ENCODE data around the gene RXRA.

RXRA gene

DNA sequence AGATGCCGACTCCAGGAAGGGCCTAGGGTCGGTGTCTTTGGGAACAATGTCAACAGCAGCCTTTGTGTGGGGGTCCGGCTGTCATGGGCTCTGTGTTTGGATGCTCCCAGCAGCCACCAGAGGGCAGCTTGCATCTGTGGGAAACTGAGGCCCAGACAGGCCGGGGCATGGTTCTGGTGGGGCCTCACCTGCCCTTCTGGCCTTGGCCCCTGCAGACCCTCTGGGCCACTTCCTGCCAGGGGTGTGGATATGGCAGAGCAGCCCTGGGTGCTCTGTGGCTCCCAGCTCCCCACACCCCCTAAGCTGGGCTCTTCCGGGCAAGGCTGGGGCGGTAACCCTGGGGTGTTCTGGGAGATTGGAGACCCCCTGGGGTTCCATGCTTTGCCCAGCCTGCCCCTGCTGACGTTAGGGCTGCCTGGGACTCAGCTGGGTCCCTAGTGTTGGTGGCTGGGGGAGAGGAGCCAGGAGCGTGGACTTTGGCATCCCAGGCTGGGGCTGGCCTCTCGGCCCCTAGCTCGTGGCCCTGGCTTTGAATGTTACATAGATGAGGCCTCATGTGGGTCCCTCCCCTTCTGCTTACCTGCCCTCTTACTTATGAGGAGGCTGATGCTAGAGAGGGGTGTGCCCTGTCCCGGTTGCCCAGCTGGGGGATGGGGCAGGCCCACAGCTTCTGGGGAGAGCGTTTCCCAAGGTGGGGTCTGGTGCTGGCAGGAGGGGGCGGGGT is 38.3 kb downstream of the RXRA start:
- Histone ChIP-seq H3K27ac (ENCODE audit: low read length) (no peak overlapping the region), H3K9me3 (ENCODE audit: control insufficient read depth, low read depth, low read length) (no peaks in the 10 kb centered on the region), H3K4me1 (ENCODE audit: control insufficient read depth, low read depth, low read length) (no peaks in the 10 kb centered on the region), H3K36me3 (ENCODE audit: control insufficient read depth, low read depth, low read length) (no peaks in the 10 kb centered on the region), H3K27me3 (ENCODE audit: control insufficient read depth, insufficient read depth, low read length) (no peaks in the 10 kb centered on the region), H3K9ac (ENCODE audit: low read length) (no peak overlapping the region), H3K4me3 (ENCODE audit: low read length) (no peak overlapping the region)

DNA sequence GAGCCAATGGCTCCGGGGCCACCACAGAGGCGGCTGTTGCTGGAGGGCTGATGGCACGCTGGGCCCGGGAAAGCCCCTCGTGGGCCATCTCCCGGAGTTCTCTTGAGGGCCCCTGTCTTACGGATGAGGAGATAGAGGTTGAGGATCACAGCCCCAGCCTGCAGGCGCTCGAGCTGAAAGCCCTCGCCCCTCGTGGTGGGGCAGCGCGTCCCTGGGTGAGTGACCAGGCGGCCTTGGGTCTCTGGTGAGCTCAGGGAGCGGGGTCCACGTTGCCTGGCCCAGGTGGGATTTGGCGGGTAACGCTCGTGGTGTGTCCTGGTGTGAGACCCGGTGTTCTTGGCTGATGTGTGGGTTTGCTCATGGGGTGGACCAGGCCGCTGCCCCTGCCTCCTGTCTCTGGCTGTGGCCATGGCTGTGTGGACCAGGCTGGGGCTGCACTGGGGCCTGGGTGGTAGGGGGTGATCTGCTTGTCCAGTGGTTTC is 38.9 kb downstream of the RXRA start:
- H3K27ac ChIP-seq (ENCODE audit: low read length) = no peak overlapping the region
- no peaks in the 10 kb centered on the region for H3K4me1 ChIP-seq (ENCODE audit: control insufficient read depth, low read depth, low read length)

DNA sequence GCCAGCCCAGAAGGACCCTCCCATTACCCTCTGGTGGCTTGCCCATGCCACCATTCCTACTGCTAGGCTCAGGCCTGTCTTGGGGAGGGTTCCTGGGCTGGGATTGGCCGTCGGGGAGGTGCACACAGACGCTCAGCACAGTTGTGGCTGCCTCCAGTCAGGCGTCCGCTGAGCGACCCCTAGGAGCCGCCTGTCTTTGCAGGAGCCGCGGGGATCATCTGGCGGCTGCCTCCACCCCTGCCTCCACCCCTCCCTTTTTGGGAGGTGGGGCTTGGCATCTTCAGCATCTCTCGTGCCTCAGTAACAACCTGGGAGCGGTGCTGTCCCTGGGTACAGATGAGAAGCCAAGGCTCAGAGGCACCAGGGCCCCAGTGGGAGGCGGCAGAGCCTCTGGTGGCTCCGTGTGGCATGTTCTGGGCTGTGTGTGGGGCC is 39.6 kb downstream of the RXRA start:
- Histone ChIP-seq H3K9me3 (ENCODE audit: control insufficient read depth, low read depth, low read length) (no peaks in the 10 kb centered on the region), H3K27me3 (ENCODE audit: control insufficient read depth, insufficient read depth, low read length) (no peaks in the 10 kb centered on the region), H3K27ac (ENCODE audit: low read length) (no peak overlapping the region), H3K36me3 (ENCODE audit: control insufficient read depth, low read depth, low read length) (no peaks in the 10 kb centered on the region), H3K4me3 (ENCODE audit: low read length) (no peak overlapping the region), H3K4me1 (ENCODE audit: control insufficient read depth, low read depth, low read length) (no peaks in the 10 kb centered on the region), H3K9ac (ENCODE audit: low read length) (no peak overlapping the region)

More for the DNA sequence above, 38.9 kb downstream of the RXRA start:
- Histone ChIP-seq H3K9ac (ENCODE audit: low read length) (no peak overlapping the region), H3K4me3 (ENCODE audit: low read length) (no peak overlapping the region), H3K27me3 (ENCODE audit: control insufficient read depth, insufficient read depth, low read length) (no peaks in the 10 kb centered on the region), H3K36me3 (ENCODE audit: control insufficient read depth, low read depth, low read length) (no peaks in the 10 kb centered on the region), H3K9me3 (ENCODE audit: control insufficient read depth, low read depth, low read length) (no peaks in the 10 kb centered on the region)

DNA sequence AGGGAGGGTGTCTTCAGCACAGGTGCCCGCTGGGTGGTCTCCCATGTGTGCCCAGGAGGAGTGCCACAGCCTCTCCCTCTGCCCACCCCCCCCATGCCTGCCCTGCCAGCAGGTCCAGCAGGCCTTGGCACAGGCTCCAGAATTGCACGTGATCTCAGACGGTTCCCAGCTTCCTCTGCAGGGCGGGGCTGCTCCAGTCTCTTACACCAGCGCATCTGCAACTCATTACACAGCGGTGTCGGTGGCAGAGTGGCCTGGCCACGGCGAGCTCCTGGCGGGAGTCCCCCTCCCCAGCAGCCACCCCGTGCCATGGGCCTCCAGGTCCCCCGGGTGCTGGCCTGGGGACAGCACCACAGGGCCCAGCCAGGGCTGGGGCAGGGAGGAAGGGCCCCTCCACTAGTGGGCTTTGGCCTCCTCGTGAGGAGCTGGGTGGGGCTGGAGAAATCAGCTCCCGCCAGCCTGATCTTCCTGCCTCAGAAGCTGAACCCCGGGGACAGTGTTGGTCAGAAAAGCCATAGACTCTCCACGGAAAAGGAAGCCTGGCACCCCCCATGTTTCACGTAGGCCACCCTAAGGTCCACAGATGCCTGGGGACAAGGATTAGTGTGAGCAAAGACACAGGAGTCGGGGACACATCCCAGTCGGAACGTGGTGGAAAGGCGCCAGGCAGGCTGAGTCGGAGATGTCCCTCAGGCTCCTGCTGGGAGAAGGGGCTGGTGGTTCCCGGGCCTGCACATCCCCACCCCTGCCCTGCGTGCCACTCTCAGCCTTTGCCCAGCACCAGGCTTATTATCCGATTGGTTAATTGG is 40.2 kb downstream of the RXRA start:
- Histone ChIP-seq H3K36me3 (ENCODE audit: control insufficient read depth, low read depth, low read length) (no peaks in the 10 kb centered on the region), H3K4me1 (ENCODE audit: control insufficient read depth, low read depth, low read length) (no peaks in the 10 kb centered on the region), H3K9ac (ENCODE audit: low read length) (no peak overlapping the region), H3K9me3 (ENCODE audit: control insufficient read depth, low read depth, low read length) (no peaks in the 10 kb centered on the region), H3K4me3 (ENCODE audit: low read length) (no peak overlapping the region), H3K27me3 (ENCODE audit: control insufficient read depth, insufficient read depth, low read length) (no peaks in the 10 kb centered on the region), H3K27ac (ENCODE audit: low read length) (no peak overlapping the region)

DNA sequence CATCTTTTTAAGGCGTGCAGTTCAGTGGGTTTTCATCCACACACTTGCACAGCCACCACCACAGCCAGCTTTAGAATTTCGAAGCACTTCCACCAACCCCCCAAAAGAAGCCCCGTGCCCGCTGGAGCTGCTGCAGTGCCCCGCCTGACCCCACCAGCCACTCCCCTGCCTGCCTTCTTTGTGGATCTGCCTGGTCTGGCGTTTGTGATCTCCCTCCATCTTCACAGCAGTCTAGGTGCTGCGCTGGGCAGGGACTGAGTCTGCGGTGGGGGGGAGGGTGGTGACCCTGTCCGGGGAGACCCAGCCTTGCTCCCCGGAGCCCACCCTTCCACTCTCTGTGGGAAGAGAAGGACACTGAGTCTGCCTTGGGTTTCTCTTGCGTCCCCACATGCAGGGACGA is 40.8 kb downstream of the RXRA start:
- Histone ChIP-seq H3K4me3 (ENCODE audit: low read length) (no peak overlapping the region), H3K9me3 (ENCODE audit: control insufficient read depth, low read depth, low read length) (no peaks in the 10 kb centered on the region), H3K9ac (ENCODE audit: low read length) (no peak overlapping the region), H3K27ac (ENCODE audit: low read length) (no peak overlapping the region), H3K27me3 (ENCODE audit: control insufficient read depth, insufficient read depth, low read length) (no peaks in the 10 kb centered on the region), H3K36me3 (ENCODE audit: control insufficient read depth, low read depth, low read length) (no peaks in the 10 kb centered on the region), H3K4me1 (ENCODE audit: control insufficient read depth, low read depth, low read length) (no peaks in the 10 kb centered on the region)

DNA sequence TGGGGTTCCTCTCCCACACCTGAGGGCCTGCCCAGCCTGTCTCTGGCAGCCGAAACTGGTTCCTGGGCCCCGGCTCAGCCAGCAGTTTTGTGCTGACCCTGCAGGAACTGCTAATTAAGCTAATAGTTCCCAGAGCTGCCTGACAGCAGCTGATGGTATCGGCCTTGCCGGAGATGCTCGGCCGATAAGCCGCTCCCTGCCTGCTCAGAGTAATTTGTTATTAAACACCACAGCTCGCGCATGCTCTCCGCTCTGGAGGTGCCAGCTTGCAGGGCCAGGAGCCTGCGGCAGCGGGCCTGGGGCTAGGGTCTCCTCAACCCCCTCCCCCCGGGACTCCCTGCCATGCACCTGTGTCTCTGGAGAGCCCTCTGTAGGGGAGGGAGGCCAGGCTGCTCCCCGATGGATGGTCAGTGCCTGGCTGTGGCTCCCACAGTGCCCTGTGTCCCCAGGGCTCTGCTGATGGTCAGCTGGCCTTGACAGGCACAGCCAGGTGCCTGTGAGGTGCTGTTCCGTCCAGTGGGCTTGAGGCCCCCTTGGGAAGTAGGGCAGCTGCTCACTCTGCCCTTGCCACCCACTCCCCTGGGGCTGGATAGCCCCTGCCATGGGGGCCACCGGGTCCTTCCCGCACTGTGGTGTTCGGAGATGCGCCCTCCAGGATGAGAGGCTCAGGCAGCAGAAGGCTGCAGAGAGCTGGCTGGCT is 41.7 kb downstream of the RXRA start:
- H3K27me3 ChIP-seq (ENCODE audit: control insufficient read depth, insufficient read depth, low read length) = no peaks in the 10 kb centered on the region
- H3K9me3 ChIP-seq (ENCODE audit: control insufficient read depth, low read depth, low read length) = no peaks in the 10 kb centered on the region
- H3K36me3 ChIP-seq (ENCODE audit: control insufficient read depth, low read depth, low read length) = no peaks in the 10 kb centered on the region
- H3K4me3 ChIP-seq (ENCODE audit: low read length) = no peak overlapping the region
- no peak overlapping the region for H3K27ac ChIP-seq (ENCODE audit: low read length)
- H3K9ac ChIP-seq (ENCODE audit: low read length) = no peak overlapping the region
- no peaks in the 10 kb centered on the region for H3K4me1 ChIP-seq (ENCODE audit: control insufficient read depth, low read depth, low read length)

DNA sequence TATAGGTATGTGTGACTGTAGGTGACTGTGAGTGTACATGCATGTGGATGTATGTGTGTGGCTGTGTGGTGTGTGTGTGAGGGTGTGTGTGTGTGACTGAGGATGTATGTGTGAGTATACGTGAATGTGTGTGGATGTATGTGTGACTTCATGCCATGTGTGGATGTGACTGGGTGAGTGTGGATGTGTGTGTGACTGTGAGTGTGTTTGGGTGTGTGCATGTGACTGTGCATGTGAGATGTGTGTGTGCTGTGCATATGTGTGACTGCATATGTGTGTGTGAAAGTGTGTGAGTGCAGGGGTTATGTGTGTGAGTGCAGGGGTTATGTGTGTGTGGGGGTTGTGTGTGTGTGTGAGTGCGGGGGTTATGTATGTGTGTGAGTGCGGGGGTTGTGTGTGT is 42.3 kb downstream of the RXRA start:
- Histone ChIP-seq H3K27me3 (ENCODE audit: control insufficient read depth, insufficient read depth, low read length) (no peaks in the 10 kb centered on the region), H3K4me1 (ENCODE audit: control insufficient read depth, low read depth, low read length) (no peaks in the 10 kb centered on the region), H3K27ac (ENCODE audit: low read length) (no peak overlapping the region), H3K4me3 (ENCODE audit: low read length) (no peak overlapping the region), H3K9me3 (ENCODE audit: control insufficient read depth, low read depth, low read length) (no peaks in the 10 kb centered on the region), H3K9ac (ENCODE audit: low read length) (no peak overlapping the region), H3K36me3 (ENCODE audit: control insufficient read depth, low read depth, low read length) (no peaks in the 10 kb centered on the region)

DNA sequence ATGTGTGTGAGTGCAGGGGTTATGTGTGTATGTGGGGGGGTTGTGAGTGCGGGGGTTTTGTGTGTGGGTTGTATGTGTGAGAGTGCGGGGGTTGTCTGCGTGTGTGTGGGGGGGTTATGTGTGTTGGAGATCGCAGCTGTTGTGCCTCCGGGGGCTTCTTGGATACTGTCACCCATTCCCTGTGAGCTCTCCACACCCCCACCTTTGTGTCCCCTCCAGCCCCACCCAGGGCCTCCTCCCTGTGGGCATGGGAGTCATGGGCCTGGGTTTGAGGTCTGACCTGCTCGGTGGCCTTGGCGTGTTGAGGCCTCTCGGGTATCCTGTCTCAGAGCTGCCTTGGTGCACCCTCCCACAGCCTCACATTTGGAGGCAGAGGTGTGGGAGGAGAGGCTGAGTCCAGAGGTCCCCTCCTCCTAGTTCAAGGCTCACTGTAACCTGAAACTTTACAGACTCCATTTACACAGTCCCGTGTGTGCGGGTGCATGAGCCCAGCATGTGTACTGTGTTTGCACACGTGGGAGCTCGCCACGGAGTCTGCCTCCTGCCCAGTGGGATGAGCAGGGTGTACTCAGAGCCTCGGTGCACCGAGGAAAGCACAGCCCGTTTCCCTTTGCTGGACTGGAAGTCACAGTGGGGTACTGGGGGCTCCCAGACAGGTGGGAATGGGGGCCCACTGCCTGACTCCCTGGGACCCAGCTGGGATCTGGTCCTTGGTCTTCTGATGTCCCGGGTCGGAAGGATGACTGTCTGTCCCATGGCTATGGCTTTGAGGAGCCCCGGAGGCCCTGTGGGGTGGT is 43.4 kb downstream of the RXRA start:
- Histone ChIP-seq H3K27ac (ENCODE audit: low read length) (no peak overlapping the region), H3K9ac (ENCODE audit: low read length) (no peak overlapping the region), H3K4me1 (ENCODE audit: control insufficient read depth, low read depth, low read length) (no peaks in the 10 kb centered on the region), H3K27me3 (ENCODE audit: control insufficient read depth, insufficient read depth, low read length) (no peaks in the 10 kb centered on the region), H3K9me3 (ENCODE audit: control insufficient read depth, low read depth, low read length) (no peaks in the 10 kb centered on the region), H3K4me3 (ENCODE audit: low read length) (no peak overlapping the region), H3K36me3 (ENCODE audit: control insufficient read depth, low read depth, low read length) (no peaks in the 10 kb centered on the region)

DNA sequence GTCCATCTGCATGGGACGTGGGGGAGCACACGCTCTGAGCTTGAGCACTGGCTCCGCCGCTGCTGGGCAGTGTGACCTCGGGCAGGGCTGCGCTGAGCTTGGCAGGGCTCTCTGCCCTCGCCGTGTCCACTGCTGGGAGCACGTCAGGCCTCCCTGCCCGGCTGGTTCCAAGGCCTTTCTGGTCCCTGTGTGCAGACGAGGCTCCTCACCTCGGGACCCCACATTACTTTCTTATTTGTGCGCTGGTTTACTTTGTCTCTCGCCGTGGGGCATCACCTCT is 43.9 kb downstream of the RXRA start:
- Histone ChIP-seq H3K27ac (ENCODE audit: low read length) (no peak overlapping the region), H3K36me3 (ENCODE audit: control insufficient read depth, low read depth, low read length) (no peaks in the 10 kb centered on the region), H3K9me3 (ENCODE audit: control insufficient read depth, low read depth, low read length) (no peaks in the 10 kb centered on the region), H3K4me3 (ENCODE audit: low read length) (no peak overlapping the region), H3K27me3 (ENCODE audit: control insufficient read depth, insufficient read depth, low read length) (no peaks in the 10 kb centered on the region), H3K4me1 (ENCODE audit: control insufficient read depth, low read depth, low read length) (no peaks in the 10 kb centered on the region), H3K9ac (ENCODE audit: low read length) (no peak overlapping the region)

DNA sequence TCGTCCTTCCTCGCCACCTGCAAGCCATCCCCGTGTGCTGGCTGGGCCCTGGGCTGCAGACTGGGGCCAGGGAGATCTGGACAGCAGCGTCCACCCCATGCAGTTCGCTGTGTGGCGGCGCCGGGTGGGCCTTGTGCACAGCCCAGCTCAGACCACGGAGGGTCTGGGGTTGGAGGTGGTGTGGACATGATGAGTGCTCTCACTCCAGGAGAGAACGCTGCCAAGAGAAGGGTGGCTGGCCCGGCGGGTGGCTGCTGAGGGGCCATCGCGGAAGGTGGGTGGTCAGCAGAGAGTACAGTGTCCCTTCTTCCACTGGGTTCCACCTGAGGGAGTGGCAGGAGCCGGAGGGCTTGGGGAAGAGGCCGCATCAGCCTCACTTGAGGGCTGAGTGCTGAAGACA is 44.4 kb downstream of the RXRA start:
- Histone ChIP-seq H3K9me3 (ENCODE audit: control insufficient read depth, low read depth, low read length) (no peaks in the 10 kb centered on the region), H3K36me3 (ENCODE audit: control insufficient read depth, low read depth, low read length) (no peaks in the 10 kb centered on the region), H3K9ac (ENCODE audit: low read length) (no peak overlapping the region), H3K27me3 (ENCODE audit: control insufficient read depth, insufficient read depth, low read length) (no peaks in the 10 kb centered on the region), H3K4me3 (ENCODE audit: low read length) (no peak overlapping the region), H3K4me1 (ENCODE audit: control insufficient read depth, low read depth, low read length) (no peaks in the 10 kb centered on the region), H3K27ac (ENCODE audit: low read length) (no peak overlapping the region)

DNA sequence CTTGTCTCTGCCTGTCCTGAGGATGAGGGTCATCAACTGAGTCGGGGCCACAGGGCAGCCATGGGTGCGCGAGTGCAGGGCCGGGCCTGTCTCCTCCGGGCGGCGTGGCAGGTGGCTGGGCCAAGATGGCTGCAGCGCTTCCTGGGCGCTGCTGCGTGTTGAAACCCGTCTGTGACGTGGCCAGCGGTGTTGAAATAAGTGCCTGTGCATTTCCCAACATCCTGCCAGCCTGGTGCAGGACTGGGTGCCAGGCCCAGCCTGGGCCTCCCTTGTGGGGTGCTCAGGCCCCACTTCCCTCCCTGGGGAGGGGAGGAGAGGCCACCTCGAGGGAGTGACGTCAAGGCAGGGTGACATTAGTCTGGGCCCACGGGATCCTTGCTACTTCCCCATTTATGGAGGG is 45.5 kb downstream of the RXRA start:
- Histone ChIP-seq H3K4me3 (ENCODE audit: low read length) (no peak overlapping the region), H3K9me3 (ENCODE audit: control insufficient read depth, low read depth, low read length) (no peaks in the 10 kb centered on the region)

More for the DNA sequence above, 45.5 kb downstream of the RXRA start:
- Histone ChIP-seq H3K4me1 (ENCODE audit: control insufficient read depth, low read depth, low read length) (no peaks in the 10 kb centered on the region), H3K27ac (ENCODE audit: low read length) (no peak overlapping the region), H3K9ac (ENCODE audit: low read length) (no peak overlapping the region), H3K27me3 (ENCODE audit: control insufficient read depth, insufficient read depth, low read length) (no peaks in the 10 kb centered on the region), H3K36me3 (ENCODE audit: control insufficient read depth, low read depth, low read length) (no peaks in the 10 kb centered on the region)

Data from iPS-18a (cell line).